GM21529 (cell line): Measurements from ENCODE around the gene TMEM40.
"Not testable (repeated sequence)": the region's sequence is repeated elsewhere in the genome, so short reads cannot be mapped to it uniquely, and the experiment has no call there.

Experiments used
- ATAC-seq: cut with Tn5 transposase; IDR thresholded peaks from one replicate; pipeline ENCODE4 v1.9.1; 2021; ENCODE audit not compliant: unreplicated experiment

The TMEM40 gene

GRCh38 chr3:12752809-12753208, 6.2 kb downstream of the TMEM40 start:
- ATAC-seq: no peak

- no peak for ATAC-seq
These were observed 7.0 kb downstream of the TMEM40 start for GRCh38 chr3:12752102-12752501.

GRCh38 chr3:12751571-12751970, 7.5 kb downstream of the TMEM40 start:
- ATAC-seq: no peak

GRCh38 chr3:12750658-12751071, 8.4 kb downstream of the TMEM40 start:
- ATAC-seq: peak; percentile 63

GRCh38 chr3:12750223-12750622, 8.8 kb downstream of the TMEM40 start:
- ATAC-seq: peak; percentile 26

- ATAC-seq: no peak
These were observed 10.6 kb downstream of the TMEM40 start for GRCh38 chr3:12748477-12748876.

GRCh38 chr3:12746419-12746818, 12.6 kb downstream of the TMEM40 start:
- no peak for ATAC-seq

- ATAC-seq: no peak
These were observed 14.7 kb downstream of the TMEM40 start for GRCh38 chr3:12744326-12744725.

- ATAC-seq: no peak
These were observed 15.5 kb downstream of the TMEM40 start for GRCh38 chr3:12743583-12743982.

GRCh38 chr3:12742330-12743107, 16.5 kb downstream of the TMEM40 start:
- ATAC-seq: no peak

- peak; percentile 65 for ATAC-seq
These were observed 17.9 kb downstream of the TMEM40 start for GRCh38 chr3:12741209-12741608.

- no peak for ATAC-seq
These were observed 21.2 kb downstream of the TMEM40 start for GRCh38 chr3:12737833-12738232.

GRCh38 chr3:12737319-12737718, 21.7 kb downstream of the TMEM40 start:
- no peak for ATAC-seq

- no peak for ATAC-seq
These were observed 24.1 kb downstream of the TMEM40 start for GRCh38 chr3:12734960-12735359.

- ATAC-seq: no peak
These were observed 25.5 kb downstream of the TMEM40 start for GRCh38 chr3:12733566-12733965.

- no peak for ATAC-seq
These were observed 28.4 kb downstream of the TMEM40 start for GRCh38 chr3:12730506-12731242.

GRCh38 chr3:12729051-12729651, 29.9 kb downstream of the TMEM40 start:
- no peak for ATAC-seq

GRCh38 chr3:12727937-12728336, 31.1 kb downstream of the TMEM40 start:
- no peak for ATAC-seq

GRCh38 chr3:12727481-12727880, 31.6 kb downstream of the TMEM40 start:
- ATAC-seq: no peak

GRCh38 chr3:12725436-12725835, 33.6 kb downstream of the TMEM40 start:
- no peak for ATAC-seq

- ATAC-seq: no peak
These were observed 34.3 kb downstream of the TMEM40 start for GRCh38 chr3:12724794-12725193.

GRCh38 chr3:12723362-12723761, 35.7 kb downstream of the TMEM40 start:
- ATAC-seq: not testable (repeated sequence)
